Pons (tissue), 1 donor: Measurements from ENCODE around the gene DSE.
A peak's percentile ranks its signal among the peaks of the same experiment; 100 is the strongest.
"Not testable (repeated sequence)": the region's sequence is repeated elsewhere in the genome, so short reads cannot be mapped to it uniquely, and the experiment has no call there.

Source experiments
- DNase-seq: peaks from one replicate; pipeline ENCODE4 v3.0.0-alpha.2; 2016; ENCODE audit warnings: low spot score

DSE gene

GRCh38 chr6:116370760-116371119 is at the start of gene DSE:
TSS of gene DSE (plus strand) at chr6:116370947. CDS start at chr6:116399251, 28,304 bp downstream.
- DNase-seq = peak; percentile 62

GRCh38 chr6:116321933-116322332 is 48.8 kb upstream of the DSE start:
- DNase-seq = not testable (repeated sequence)

DNA sequence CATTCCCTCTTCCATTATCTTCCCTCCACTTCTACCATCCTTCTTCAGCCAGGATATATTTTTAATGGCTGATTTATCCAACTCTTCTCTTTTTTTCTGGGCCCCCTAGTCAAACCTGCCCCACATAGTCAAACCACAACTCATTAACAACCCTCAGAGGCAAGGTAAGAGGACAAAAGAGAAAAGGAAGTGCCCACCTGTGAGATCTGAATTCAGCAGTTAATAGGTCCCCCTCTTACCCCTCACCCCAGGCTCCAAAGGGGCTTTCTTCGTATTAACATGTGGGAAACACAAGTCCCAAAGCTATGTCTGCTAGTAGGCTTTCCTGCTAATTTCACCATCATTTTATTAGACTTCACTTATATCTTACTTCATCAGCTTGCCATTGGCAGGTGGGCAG is 46.9 kb upstream of the DSE start:
- DNase-seq = no peak

DNA sequence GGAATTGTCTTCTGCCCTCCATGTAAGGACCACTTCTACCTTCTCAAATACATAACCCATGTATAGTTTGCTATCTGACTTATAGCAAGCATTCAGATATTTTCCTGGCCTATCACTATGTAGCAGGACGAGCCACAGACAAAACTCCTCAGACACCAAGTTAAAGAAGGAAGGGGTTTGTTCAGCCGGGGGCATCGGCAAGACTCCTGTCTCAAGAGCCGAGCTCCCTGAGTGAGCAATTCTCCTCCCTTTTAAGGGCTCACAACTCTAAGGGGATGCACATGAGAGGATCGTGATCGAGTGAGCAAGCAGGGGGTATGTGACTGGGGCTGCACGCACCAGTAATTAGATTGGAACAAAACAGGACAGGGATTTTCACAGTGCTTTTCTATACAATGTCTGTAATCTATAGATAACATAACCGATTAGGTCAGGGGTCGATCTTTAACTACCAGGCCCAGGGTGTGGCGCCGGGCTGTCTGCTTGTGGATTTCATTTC is 45.1 kb upstream of the DSE start:
- DNase-seq = not testable (repeated sequence)

- no peak for DNase-seq
Measured at GRCh38 chr6:116326181-116326671, 44.5 kb upstream of the DSE start.

- DNase-seq = no peak
Measured at GRCh38 chr6:116326996-116327395, 43.8 kb upstream of the DSE start.

DNA sequence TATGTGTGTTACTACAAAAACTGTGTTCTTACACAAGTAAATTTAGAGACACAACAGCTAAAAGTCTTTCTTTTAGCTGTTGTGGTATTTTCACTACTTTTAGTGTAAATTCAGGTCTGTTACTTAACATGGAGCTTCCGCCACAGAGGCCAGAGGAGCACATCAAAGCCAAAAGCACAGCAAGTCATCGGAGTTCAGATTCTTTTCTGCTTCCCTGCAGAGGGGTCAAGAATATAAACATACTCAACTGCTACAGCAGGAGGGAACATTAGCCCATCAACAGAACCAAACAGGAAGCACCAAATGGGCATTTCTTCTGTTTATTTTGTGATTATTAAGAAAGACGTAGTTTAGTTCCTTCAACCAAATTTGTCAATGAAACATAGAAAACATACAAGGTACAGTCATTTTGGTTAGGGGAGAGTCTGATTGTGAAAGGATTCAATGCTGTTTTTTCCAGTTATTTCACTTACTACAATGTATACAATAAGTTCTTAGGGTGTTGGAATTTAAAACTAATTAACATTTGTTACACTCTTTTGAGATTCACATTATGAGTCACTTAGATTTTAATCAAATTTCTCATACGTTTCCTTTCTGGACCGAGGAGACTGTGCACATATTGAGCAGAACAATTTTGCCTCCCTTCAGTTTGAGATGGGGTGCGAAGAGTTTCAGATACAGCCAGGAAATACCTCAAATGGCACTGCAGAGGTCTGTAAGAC is 42.8 kb upstream of the DSE start:
- no peak for DNase-seq

GRCh38 chr6:116328528-116328903 is 42.2 kb upstream of the DSE start:
- DNase-seq = no peak

DNA sequence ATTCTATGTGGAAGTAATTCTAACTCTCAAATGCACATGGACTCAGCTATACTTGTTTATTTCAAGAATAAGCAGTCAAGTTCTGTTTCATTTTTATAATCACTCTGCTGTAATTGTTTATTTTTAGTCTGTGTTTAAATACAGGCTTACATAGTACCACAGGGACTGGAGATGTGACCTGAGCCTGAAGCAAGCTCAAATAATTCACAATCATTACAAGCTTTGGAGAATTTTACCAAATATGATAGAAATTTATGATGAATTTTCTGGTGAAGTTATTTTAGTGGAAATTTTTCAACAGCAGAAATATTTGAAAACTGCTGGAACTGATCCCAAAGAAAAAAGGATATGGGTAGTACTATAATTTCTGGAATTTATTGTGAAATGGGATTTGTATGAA is 41.6 kb upstream of the DSE start:
- DNase-seq = no peak

DNA sequence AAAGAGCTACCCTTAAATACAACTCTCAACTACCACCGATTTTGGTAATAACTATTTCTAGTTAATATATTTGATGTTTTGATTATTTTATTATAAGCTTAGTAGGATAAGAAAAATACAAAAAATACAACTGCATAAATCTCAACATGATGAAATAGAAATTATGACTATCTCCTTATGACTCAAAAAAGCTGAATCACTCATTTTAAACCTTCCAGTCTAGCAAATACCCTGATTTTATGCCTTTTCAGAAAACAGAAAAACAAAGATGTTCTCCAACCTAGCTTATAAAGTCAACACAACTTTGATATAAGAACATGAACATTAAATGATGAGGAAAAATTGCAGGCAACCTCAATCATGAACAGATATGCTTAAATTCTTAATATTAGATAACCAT is 40.2 kb upstream of the DSE start:
- DNase-seq = no peak

- DNase-seq = no peak
Measured at GRCh38 chr6:116332096-116332495, 38.7 kb upstream of the DSE start.

GRCh38 chr6:116334638-116335409 is 35.9 kb upstream of the DSE start:
- DNase-seq = not testable (repeated sequence)

DNA sequence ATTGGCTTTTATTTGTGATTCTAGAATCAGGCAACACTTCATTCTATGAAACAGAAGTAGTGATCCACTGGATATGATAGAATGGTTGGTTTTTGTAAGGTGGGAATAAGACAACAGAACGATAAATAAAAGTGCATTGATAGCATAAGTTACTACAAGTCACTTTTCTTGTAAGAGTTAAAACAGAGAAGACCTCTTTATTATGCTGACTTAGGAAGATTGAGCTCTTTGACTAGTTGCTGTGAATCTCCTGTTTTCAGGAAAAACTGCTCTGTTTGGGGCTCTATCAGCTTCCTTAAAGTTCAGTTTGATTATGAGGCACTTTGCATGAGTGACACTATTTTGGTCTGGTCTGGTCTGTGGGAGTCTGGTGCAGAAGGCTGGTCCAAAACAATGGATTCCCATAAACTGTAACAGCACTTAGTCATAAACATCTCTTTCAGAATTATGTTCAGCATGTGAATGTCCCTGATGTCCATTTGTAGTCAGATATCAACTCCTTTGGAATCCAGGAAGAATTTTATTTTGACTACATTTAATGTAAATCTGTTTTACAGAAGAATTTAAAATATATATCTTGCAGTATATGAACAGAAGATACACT is 35.0 kb upstream of the DSE start:
- no peak for DNase-seq

DNA sequence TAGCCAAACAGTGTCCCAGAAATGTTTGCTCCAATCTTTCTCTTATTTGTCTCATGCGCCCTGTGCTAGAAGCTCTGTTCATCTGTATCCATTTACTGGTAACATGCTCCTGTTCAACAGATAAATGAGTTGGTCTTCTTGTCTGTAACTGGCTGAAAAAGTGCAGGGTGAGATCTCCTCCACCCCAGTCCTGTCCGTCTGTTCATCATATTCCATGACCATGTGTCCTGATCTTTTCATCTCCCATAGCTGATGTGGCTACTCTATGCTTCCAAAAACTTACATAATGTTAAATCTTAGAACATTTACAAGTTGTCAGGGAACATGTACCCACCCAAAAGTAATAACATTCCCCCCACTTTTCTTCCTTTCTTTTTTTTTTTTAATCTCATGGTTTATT is 31.8 kb upstream of the DSE start:
- DNase-seq = no peak

DNA sequence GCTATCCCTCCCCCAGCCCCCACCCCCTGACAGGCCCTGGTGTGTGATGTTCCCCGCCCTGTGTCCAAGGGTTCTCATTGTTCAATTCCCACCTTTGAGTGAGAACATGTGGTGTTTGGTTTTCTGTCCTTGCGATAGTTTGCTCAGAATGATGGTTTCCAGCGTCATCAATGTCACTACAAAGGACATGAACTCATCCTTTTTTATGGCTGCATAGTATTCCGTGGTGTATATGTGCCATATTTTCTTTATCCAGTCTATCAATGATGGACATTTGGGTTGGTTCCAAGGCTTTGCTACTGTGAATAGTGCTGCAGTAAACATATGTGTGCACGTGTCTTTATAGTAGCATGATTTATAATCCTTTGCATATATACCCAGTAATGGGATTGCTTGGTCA is 30.1 kb upstream of the DSE start:
- not testable (repeated sequence) for DNase-seq

DNA sequence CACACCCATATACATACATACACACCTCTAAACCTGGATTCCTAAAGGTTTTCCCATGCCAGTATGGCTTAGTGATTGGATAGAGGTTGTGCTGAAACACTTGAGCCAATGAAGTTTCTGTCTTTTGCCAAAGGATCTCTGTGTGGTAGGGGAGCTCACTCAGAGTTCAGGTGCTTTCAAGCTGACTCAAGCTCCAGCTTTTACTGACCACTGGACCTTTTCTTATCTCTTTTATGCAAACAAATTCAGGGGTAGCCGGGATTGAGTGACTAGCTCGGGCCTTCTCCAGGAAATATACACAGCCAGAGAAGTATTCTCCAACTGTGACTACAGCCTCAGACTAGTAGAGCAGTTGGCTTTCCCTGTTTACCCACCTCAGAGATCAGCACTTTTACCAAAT is 21.5 kb upstream of the DSE start:
- DNase-seq = no peak

GRCh38 chr6:116351101-116351500 is 19.6 kb upstream of the DSE start:
- no peak for DNase-seq

GRCh38 chr6:116352515-116353471 is 18.0 kb upstream of the DSE start:
- no peak for DNase-seq

- no peak for DNase-seq
Measured at GRCh38 chr6:116354236-116354635, 16.5 kb upstream of the DSE start.

DNA sequence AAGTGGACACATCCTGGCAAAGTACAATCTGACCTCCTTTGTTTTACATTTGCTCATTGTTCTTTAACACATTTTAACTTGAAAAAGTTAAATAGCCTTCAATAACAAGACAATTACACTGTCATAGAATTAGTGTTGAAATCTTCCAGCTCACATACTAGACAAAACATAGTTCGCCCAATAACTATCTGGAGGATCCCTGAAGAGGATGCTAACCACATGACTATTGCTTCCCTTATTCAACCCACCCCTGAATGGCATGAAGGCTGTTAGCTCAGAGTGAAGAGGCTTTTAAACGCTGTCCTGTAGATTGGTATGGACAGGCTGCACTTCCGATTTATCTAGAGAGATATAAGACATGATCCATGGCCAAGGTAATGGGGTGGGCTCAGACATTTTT is 15.0 kb upstream of the DSE start:
- DNase-seq = no peak

DNA sequence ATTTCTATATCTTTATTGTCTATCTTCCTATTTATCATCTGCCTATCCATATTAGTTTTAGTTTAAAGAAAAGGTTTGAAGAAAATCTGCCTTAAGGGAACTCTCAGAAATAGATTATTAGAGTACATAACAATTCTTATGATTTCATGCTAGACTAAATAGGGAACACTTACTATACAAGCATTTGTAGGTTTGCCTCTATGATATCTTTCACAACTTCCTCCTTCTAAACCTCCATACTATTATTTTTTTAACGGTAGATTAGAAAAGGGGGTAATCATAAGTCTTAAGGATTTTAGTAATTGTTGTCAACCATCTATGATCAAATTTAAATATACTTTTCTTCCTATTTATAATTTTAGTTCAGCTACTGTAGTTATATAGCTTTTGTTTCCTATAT is 11.6 kb upstream of the DSE start:
- no peak for DNase-seq

DNA sequence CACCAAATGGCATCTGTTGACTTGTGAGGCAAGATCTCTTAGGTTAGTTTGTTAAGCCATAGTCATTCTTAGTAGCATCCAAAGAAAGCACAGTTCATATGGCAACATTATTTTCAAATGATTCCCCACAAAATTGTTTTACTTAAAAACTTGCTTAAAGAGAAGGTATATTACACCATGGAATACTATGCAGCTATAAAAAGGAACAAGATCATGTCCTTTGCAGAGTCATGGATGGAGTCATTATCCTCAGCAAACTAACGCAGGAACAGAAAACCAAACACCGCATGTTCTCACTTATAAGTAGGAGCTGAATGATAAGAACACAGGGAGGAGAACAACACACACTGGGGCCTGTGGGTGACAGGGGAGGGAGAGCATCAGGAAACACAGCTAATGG is 10.9 kb upstream of the DSE start:
- DNase-seq = no peak
